HFF-Myc (cell line): Measurements from ENCODE around the gene SLC46A3.
A peak's percentile ranks its signal among the peaks of the same experiment; 100 is the strongest.

Experiments
- DNase-seq: peaks from one replicate; pipeline ENCODE4 v3.0.0-alpha.2; 2011; ENCODE audit warnings: low read depth; ENCODE audit errors: extremely low read depth
- H3K4me3 ChIP-seq: replicated peaks from 2 replicates; pipeline ENCODE4 v1.5.1; 2011; ENCODE audit warnings: low read depth, mild to moderate bottlenecking, control low read depth, low read length
- CTCF ChIP-seq: IDR thresholded peaks from 2 replicates; pipeline ENCODE4 v1.5.1; 2012; ENCODE audit warnings: mild to moderate bottlenecking, low read depth, low read length, control low read depth; ENCODE audit errors: missing control alignments

Gene SLC46A3

GRCh38 chr13:28718543-28719226 lies at the start of gene SLC46A3:
TSS of gene SLC46A3 (minus strand) at chr13:28718970. CDS start at chr13:28717998, 972 bp downstream.
- TF ChIP-seq CTCF: no peak
- H3K4me3 ChIP-seq: peak within 1 kb of the TSS; percentile 62
- DNase-seq: peak; percentile 75

- no peak overlapping the region for H3K4me3 ChIP-seq
- DNase-seq: no peak
- no peak for TF ChIP-seq CTCF
These were observed 45.1 kb upstream of the SLC46A3 start for GRCh38 chr13:28763887-28764286.

- peak; percentile 38 for DNase-seq
- TF ChIP-seq CTCF: no peak
- H3K4me3 ChIP-seq: no peak overlapping the region
These were observed 42.8 kb upstream of the SLC46A3 start for GRCh38 chr13:28761586-28761985.

DNA sequence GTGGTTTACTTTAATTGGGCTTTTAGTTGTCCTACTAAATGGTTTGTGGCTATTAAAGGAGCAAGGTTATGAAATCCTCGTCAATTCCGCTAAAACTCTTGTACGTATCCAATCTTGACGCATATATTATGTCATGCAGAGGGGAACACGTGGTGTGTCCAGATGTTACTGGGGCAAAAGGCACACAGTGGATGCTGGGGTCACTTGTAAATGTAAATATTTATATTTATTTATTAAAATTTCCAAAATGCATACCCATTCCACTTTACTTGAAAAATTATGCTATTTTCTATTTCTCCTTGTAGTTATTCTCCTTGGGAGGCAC lies 36.7 kb upstream of the SLC46A3 start:
- no peak overlapping the region for H3K4me3 ChIP-seq
- no peak for TF ChIP-seq CTCF
- peak; percentile 95 for DNase-seq

GRCh38 chr13:28754698-28755545 lies 36.2 kb upstream of the SLC46A3 start:
- DNase-seq: no peak
- no peak overlapping the region for H3K4me3 ChIP-seq
- peak; percentile 25 for TF ChIP-seq CTCF

DNA sequence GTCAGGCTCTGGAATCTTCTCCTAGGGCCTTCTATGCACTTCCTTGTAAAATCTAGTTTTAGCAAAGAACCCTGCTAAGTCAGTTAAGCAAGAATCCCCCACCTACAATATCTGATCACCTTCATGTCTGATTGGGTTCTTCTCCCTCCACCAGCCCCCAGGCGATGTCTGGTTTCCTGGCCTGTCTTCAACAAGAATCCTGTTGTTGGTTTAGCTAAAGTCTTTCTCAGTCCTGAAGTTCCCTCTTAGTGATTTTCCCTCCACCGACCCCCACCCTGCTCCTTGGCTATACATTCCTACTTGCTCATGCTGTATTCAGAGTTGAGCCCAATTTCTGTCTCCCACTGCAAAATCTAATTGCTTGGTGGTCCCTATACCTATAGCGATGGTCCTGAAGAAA lies 35.2 kb upstream of the SLC46A3 start:
- no peak overlapping the region for H3K4me3 ChIP-seq
- no peak for DNase-seq
- TF ChIP-seq CTCF: no peak
